Hematopoietic multipotent progenitor cell treated with erythropoietin and hydrocortisone succinate and interleukin-3 and kit ligand, for 17 days (in vitro differentiated cells): ENCODE results near the gene PDCD4.

ENCODE experiments used
- DNase-seq: peaks from one replicate; pipeline ENCODE4 v3.0.0-alpha.2; 2015; ENCODE audit warnings: low spot score

Gene PDCD4

GRCh38 chr10:110871298-110872084 is at the start of gene PDCD4:
PDCD4 (plus strand) TSS chr10:110871928; CDS start chr10:110876028, 4,100 bp downstream.
- peak; percentile 84 for DNase-seq

GRCh38 chr10:110822035-110822711 is 49.6 kb upstream of the PDCD4 start:
- DNase-seq = no peak

GRCh38 chr10:110822712-110823311 is 48.9 kb upstream of the PDCD4 start:
- DNase-seq = no peak

GRCh38 chr10:110824152-110824441 is 47.6 kb upstream of the PDCD4 start:
- DNase-seq = no peak

GRCh38 chr10:110824660-110825059 is 47.1 kb upstream of the PDCD4 start:
- no peak for DNase-seq

- no peak for DNase-seq
These were observed 46.2 kb upstream of the PDCD4 start for GRCh38 chr10:110825508-110825907.

GRCh38 chr10:110827410-110827809 is 44.3 kb upstream of the PDCD4 start:
- no peak for DNase-seq

GRCh38 chr10:110827875-110828274 is 43.9 kb upstream of the PDCD4 start:
- DNase-seq = no peak

GRCh38 chr10:110828525-110828924 is 43.2 kb upstream of the PDCD4 start:
- no peak for DNase-seq

GRCh38 chr10:110829721-110830410 is 41.9 kb upstream of the PDCD4 start:
- no peak for DNase-seq

- no peak for DNase-seq
These were observed 38.3 kb upstream of the PDCD4 start for GRCh38 chr10:110833234-110833940.

GRCh38 chr10:110833941-110834628 is 37.6 kb upstream of the PDCD4 start:
- DNase-seq = no peak

GRCh38 chr10:110834629-110835301 is 37.0 kb upstream of the PDCD4 start:
- DNase-seq = peak; percentile 29

- DNase-seq = no peak
These were observed 35.9 kb upstream of the PDCD4 start for GRCh38 chr10:110835841-110836240.

GRCh38 chr10:110836706-110837105 is 35.0 kb upstream of the PDCD4 start:
- DNase-seq = no peak

GRCh38 chr10:110837418-110838171 is 34.1 kb upstream of the PDCD4 start:
- DNase-seq = no peak

- no peak for DNase-seq
These were observed 31.4 kb upstream of the PDCD4 start for GRCh38 chr10:110840225-110840922.

- no peak for DNase-seq
These were observed 30.8 kb upstream of the PDCD4 start for GRCh38 chr10:110840923-110841428.

- DNase-seq = no peak
These were observed 29.9 kb upstream of the PDCD4 start for GRCh38 chr10:110841767-110842267.
